Epithelial cell of umbilical artery (primary cell): ENCODE measurements around the gene DDX11. TPM values are rescaled to one million over a fixed set of nuclear protein-coding genes. Genes with fewer than 3 reads are reported as not detected.

Experiments
- total RNA-seq: library from RNA; depleted of rRNA; stranded (reverse); fragments of >200 nt; gene quantifications from 2 replicates; pipeline ENCODE4 v1.2.3, GENCODE V29; 2014

Gene DDX11
- total RNA-seq, result 9.7 and 30.4 TPM in 2 replicates

GRCh38 chr12:31073527-31074332 lies at the start of gene DDX11:
Gene DDX11, plus strand, starts transcription at chr12:31073860. Its CDS starts 4,534 bp downstream, at chr12:31078394.

Other genes starting within 250 kb of the DDX11 start
- 0.65 TPM in 1 of 2 replicates, not detected in the other for gene TSPAN11, start 147.1 kb upstream of the DDX11 start, total RNA-seq